Measurements from ENCODE around the gene ERCC3.
"Not testable (repeated sequence)": the region's sequence is repeated elsewhere in the genome, so short reads cannot be mapped to it uniquely, and the experiment has no call there.

Gene ERCC3

DNA sequence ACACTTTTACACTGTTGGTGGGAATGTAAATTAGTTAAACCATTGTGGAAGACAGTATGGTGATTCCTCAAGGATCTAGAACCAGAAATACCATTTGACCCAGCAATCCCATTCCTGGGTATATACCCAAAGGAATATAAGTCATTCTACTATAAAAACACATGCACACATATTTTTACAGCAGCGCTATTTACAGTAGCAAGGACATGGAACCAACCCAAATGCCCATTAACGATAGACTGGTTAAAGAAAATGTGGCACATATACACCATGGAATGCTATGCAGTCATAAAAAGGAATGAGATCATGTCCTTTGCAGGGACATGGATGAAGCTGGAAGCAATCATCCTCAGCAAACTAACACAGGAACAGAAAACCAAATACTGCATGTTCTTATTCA is 79.7 kb downstream of the ERCC3 start:
- peaks cover 25% of the 10 kb centered on the region for H3K27me3 Mint-ChIP-seq
- H3K9me3 Mint-ChIP-seq: not testable (repeated sequence)

DNA sequence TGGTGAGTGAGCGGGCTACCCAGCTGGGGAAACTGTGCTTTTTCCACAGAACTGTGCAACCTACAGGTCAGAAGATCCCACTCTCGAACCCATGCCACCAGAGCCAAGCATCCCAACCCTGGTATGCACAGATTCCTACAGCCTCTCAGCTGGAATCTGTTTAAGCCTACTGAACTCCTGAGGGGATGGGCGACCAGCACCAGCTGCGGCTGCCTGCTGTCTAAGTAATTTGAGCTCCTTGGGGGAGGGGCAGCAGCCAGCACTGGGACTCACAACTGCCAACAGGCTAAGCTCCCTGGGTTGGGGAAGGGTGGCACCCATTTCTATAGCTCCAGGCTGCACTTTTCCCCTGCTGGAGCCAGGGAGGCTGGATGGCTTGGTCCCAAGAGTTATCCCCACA is 85.6 kb downstream of the ERCC3 start:
- DNase-seq (ENCODE audit: low spot score in 2 of 2) (no peak), ATAC-seq (ENCODE audit: low read depth) (no peak)
- peaks cover 1% of the 10 kb centered on the region for H3K36me3 Mint-ChIP-seq
- no peak overlapping the region for H3K4me3 Mint-ChIP-seq
- peaks cover 1% of the 10 kb centered on the region for H3K9me3 Mint-ChIP-seq
- H3K4me1 Mint-ChIP-seq: no peaks in the 10 kb centered on the region
- peaks cover 22% of the 10 kb centered on the region for H3K27me3 Mint-ChIP-seq
- H3K27ac Mint-ChIP-seq: no peak overlapping the region

More for the DNA sequence above, 79.7 kb downstream of the ERCC3 start:
- not testable (repeated sequence) for H3K36me3 Mint-ChIP-seq; H3K27ac Mint-ChIP-seq; H3K4me3 Mint-ChIP-seq; ATAC-seq (ENCODE audit: low read depth); DNase-seq (ENCODE audit: low spot score in 2 of 2); H3K4me1 Mint-ChIP-seq
